Cardiac fibroblast (primary cell): Measurements from ENCODE around the gene PEBP1.
A peak's percentile ranks its signal among the peaks of the same experiment; 100 is the strongest.

Experiments
- DNase-seq, 2 donors: peaks; one replicate each; pipeline versions ENCODE4 v3.0.0 to v3.0.0-alpha.2; 2010; ENCODE audit warnings: low read depth in 2 of 2
- H3K4me3 ChIP-seq, 2 donors: replicated peaks in 1 of 2; 1 replicate in 1 of 2; 2 replicates in 1 of 2; pipeline ENCODE4 v1.5.1; 2011; ENCODE audit warnings: low read depth in 2 of 2, low read length in 2 of 2, mild to moderate bottlenecking in 2 of 2, moderate library complexity in 1 of 2
- CTCF ChIP-seq: IDR thresholded peaks from one replicate; pipeline ENCODE4 v1.5.1; 2011; ENCODE audit warnings: low read depth, mild to moderate bottlenecking, low read length, inconsistent platforms

Gene PEBP1

GRCh38 chr12:118164798-118165486 is 29.0 kb downstream of the PEBP1 start:
- peak; percentile 47 to 58 for DNase-seq
- TF ChIP-seq CTCF: peak; percentile 54
- no peak overlapping the region for H3K4me3 ChIP-seq

- TF ChIP-seq CTCF: no peak
Observed at GRCh38 chr12:118166946-118167345, 31.0 kb downstream of the PEBP1 start.

GRCh38 chr12:118175823-118176447 is 40.0 kb downstream of the PEBP1 start:
- DNase-seq: no peak
- H3K4me3 ChIP-seq: no peak overlapping the region
- no peak for TF ChIP-seq CTCF

More at GRCh38 chr12:118166946-118167345, 31.0 kb downstream of the PEBP1 start:
- no peak overlapping the region for H3K4me3 ChIP-seq
- DNase-seq: no peak

GRCh38 chr12:118183155-118183554 is 47.2 kb downstream of the PEBP1 start:
- no peak overlapping the region for H3K4me3 ChIP-seq
- no peak for DNase-seq
- no peak for TF ChIP-seq CTCF

- DNase-seq: peak; percentile 33 to 38
- H3K4me3 ChIP-seq: no peak overlapping the region
- TF ChIP-seq CTCF: no peak
Observed at GRCh38 chr12:118183711-118184110, 47.8 kb downstream of the PEBP1 start.

GRCh38 chr12:118185602-118186397 is 49.9 kb downstream of the PEBP1 start:
- no peak for TF ChIP-seq CTCF
- H3K4me3 ChIP-seq: no peak overlapping the region
- peak in 1 of 2 donors; percentile 15 for DNase-seq
